Smooth muscle cell of the pulmonary artery (primary cell): Measurements from ENCODE around the gene TOR1AIP1. TPM values are rescaled to one million over a fixed set of nuclear protein-coding genes. Genes with fewer than 3 reads are reported as not detected.

Experiments used
- total RNA-seq: library from RNA; depleted of rRNA; stranded (reverse); fragments of >200 nt; gene quantifications from 2 replicates; pipeline ENCODE4 v1.2.3, GENCODE V29; 2014

TOR1AIP1 gene, protein sequence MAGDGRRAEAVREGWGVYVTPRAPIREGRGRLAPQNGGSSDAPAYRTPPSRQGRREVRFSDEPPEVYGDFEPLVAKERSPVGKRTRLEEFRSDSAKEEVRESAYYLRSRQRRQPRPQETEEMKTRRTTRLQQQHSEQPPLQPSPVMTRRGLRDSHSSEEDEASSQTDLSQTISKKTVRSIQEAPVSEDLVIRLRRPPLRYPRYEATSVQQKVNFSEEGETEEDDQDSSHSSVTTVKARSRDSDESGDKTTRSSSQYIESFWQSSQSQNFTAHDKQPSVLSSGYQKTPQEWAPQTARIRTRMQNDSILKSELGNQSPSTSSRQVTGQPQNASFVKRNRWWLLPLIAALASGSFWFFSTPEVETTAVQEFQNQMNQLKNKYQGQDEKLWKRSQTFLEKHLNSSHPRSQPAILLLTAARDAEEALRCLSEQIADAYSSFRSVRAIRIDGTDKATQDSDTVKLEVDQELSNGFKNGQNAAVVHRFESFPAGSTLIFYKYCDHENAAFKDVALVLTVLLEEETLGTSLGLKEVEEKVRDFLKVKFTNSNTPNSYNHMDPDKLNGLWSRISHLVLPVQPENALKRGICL
- total RNA-seq: 52.1 and 63.3 TPM in 2 replicates

DNA sequence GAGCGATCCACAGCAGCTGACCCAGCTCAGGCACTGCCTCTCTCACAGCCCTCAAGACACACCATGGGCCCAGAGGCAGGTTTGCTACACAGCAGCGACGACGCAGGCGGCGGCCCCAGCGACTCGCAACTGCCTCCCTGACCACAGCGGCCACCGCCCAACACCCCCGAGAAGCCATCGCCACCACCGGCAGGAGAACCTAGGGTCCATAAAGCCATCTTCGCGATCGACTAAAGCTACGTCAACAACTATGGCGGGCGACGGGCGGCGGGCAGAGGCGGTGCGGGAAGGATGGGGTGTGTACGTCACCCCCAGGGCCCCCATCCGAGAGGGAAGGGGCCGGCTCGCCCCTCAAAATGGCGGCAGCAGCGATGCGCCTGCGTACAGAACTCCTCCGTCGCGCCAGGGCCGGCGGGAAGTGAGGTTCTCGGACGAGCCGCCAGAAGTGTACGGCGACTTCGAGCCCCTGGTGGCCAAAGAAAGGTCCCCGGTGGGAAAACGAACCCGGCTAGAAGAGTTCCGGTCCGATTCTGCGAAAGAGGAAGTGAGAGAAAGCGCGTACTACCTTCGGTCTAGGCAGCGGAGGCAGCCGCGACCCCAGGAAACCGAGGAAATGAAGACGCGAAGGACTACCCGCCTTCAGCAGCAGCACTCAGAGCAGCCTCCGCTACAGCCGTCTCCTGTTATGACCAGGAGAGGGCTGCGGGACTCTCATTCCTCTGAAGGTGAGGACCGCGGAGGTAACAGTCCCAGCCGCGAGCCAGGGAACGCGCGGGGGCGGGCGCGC is at the start of gene TOR1AIP1:
Gene TOR1AIP1 (plus strand): TSS at position 33 of the 787 bp plus-strand sequence. CDS start 218 bp downstream, at position 251.

DNA sequence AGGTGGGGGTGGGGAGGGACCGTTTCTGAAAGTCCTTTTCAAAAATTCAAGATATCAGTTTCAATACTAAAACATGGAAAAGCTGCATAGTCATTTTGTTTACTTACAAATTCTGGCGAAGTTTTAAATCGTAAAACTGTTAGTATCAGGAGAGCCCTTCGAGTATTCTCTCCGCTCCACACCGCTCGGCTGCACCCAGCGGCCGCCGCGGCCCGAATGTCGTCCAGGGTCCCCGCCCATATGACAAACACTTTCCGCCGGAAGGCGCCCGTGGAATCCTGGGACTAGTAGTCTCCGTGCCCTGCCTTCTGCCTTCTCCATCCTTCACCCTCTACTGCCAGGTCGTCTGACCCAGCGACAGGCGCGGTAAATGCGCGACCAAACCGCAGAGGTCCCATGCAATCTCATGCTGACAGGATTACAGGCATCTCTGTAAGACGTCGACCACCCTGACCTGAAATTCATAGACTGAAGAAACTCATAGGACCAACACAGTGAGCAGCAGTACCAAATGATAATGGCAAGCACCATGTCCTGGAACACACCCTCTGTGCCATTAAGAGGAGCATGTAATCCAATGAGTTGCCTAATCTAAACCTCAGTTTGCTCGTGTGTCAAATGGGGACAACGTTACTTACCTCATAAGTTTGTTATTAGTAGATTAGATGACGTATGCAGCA is 4.4 kb upstream of the TOR1AIP1 start, which contains the start of gene TOR1AIP2:
Gene TOR1AIP2 (minus strand): TSS at position 218 of the 680 bp plus-strand sequence. CDS start 25,138 bp downstream, outside the sequence.

DNA sequence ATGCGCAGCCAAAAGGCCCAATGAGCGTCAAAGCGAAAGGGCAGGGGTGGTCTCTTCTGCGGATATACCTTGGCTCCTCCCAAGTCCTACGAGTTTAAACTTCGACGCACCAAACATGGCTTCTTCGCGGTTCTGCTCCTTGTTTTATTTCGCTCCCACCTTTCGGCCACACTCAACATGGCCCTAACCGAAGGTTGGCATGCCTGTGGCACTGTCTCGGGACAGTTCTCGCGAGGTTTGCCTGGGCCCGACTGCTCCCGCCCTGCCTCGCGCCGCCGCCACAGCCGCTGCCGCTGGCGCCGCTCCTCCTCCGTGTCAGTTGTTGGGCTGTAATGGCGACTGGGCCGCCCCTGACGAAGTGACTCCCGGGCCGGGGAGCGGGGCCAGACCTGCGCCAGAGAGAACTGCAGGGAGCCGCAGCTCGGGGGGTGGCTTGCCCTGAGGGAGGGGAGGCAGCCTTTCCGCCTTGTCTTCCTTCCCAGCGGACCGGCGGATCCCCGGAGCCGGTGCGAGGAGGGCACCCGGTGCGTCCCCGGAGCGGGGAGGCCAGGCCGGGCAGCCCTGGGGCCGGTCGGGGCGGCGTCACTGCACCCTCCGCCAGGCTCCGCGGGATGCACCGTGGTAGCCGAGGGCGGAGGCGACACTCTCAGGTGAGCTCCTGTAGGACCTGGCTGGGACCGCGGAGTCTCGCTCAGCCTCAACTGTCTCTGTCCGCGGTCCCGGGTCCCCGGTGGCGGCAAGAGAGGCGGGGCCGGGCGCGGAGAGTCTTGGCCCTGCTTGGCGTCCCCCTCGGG is 72.6 kb downstream of the TOR1AIP1 start, which contains the start of gene CEP350:
Gene CEP350 (plus strand): TSS at position 318 of the 794 bp plus-strand sequence. CDS start 31,372 bp downstream, outside the sequence.

Other genes with a start within 250 kb of the TOR1AIP1 start
- gene FAM163A, start 139.0 kb upstream of the TOR1AIP1 start, total RNA-seq: under 0.01 TPM in 1 of 2 replicates, not detected in the other
- 96.2 and 105 TPM in 2 replicates for gene TOR1AIP2, start 4.5 kb upstream of the TOR1AIP1 start, total RNA-seq
- 54.8 and 58.6 TPM in 2 replicates for gene CEP350, start 72.5 kb downstream of the TOR1AIP1 start, total RNA-seq